Measurements from ENCODE around the gene RFPL3.

The RFPL3 gene

DNA sequence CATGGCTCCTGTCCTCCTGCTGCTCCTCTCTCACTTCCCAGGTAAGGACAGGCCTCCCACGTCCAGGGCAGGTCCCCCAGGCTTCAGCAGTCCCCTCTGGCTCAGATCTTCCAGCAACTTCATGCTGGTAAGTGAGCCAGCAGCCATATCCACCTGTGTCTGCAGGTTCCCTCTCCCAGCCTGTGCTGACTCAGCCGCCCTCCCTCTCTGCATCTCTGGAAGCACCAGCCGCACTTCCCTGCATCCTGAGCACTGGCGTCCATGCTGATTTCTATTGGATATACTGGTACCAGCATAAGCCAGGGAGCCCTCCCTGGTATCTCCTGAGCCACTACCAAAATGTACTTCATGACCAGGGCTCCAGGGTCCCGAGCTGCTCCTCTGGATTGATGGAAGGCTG lies 19.0 kb downstream of the RFPL3 start:
- no peak overlapping the region for H3K4me3 ChIP-seq (ENCODE audit: low read depth in 1 of 2, low read length in 2 of 2)
- no peaks in the 10 kb centered on the region for H3K36me3 ChIP-seq (ENCODE audit: control insufficient read depth in 1 of 2, insufficient read depth in 2 of 2, low read length in 2 of 2)
- no peaks in the 10 kb centered on the region for H3K27me3 ChIP-seq (ENCODE audit: control insufficient read depth in 1 of 2, insufficient read depth in 2 of 2, low read length in 2 of 2)
- H3K27ac ChIP-seq (ENCODE audit: low read depth, low read length) = no peak overlapping the region
- H3K9ac ChIP-seq (ENCODE audit: low read depth in 1 of 2, low read length in 2 of 2) = no peak overlapping the region
- H3K4me1 ChIP-seq (ENCODE audit: control insufficient read depth in 1 of 2, insufficient read depth in 2 of 2, low read length in 2 of 2) = peaks cover 0 to 3% of the 10 kb centered on the region in 2 donors
- no peaks in the 10 kb centered on the region for H3K9me3 ChIP-seq (ENCODE audit: control insufficient read depth in 1 of 2, low read length in 2 of 2)

DNA sequence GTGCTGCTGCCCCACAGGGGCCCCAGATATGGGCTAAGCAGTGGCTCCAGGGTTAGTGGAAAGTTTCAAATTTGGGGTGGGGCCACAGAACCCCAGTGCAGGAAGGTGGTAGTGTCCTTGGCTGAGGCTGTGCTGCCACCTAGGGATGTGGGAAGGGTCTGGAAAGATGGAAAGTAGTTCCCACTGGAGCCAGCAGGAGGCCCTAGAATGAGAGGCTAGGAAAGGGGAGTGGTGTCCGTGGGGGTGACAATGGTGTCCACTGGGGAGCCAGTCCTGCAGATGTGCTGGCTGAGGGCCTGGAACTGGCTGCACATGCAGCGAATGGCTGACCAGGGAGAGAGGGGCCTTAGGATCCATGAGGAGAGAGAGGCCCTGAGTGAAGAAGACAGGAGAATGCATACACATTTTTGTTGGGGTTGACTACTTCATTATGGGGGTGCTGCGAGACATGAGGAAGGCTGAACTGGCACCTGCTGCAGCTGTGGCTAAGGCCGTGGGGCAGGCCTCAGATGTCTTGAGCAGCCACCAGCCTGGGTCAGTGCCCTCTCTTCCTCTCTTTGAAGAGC lies 21.1 kb downstream of the RFPL3 start:
- H3K27ac ChIP-seq (ENCODE audit: low read depth, low read length) = no peak overlapping the region
- no peaks in the 10 kb centered on the region for H3K36me3 ChIP-seq (ENCODE audit: control insufficient read depth in 1 of 2, insufficient read depth in 2 of 2, low read length in 2 of 2)
- no peak overlapping the region for H3K9ac ChIP-seq (ENCODE audit: low read depth in 1 of 2, low read length in 2 of 2)
- no peak overlapping the region for H3K4me3 ChIP-seq (ENCODE audit: low read depth in 1 of 2, low read length in 2 of 2)
- H3K27me3 ChIP-seq (ENCODE audit: control insufficient read depth in 1 of 2, insufficient read depth in 2 of 2, low read length in 2 of 2) = no peaks in the 10 kb centered on the region
- H3K4me1 ChIP-seq (ENCODE audit: control insufficient read depth in 1 of 2, insufficient read depth in 2 of 2, low read length in 2 of 2) = peaks cover 0 to 3% of the 10 kb centered on the region in 2 donors
- no peaks in the 10 kb centered on the region for H3K9me3 ChIP-seq (ENCODE audit: control insufficient read depth in 1 of 2, low read length in 2 of 2)

DNA sequence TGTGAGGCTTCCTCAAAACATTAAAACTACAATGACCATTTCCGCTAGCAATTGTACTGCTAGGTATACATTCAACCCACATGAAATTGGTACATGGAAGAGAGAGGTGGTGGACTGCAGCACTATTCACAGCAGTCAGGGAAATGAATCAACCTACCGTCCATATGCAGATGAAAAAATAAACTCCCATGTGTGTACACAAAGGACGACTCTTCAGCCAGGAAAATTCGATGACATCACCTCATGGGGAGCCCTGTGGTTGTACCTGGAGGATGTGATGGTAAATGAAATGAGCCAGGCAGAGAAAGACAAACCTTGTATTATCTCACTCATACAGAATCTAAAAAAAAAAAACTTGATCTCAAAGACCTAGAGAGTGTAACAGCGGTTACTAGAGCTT lies 23.3 kb downstream of the RFPL3 start:
- peaks cover 0 to 8% of the 10 kb centered on the region in 2 donors for H3K36me3 ChIP-seq (ENCODE audit: control insufficient read depth in 1 of 2, insufficient read depth in 2 of 2, low read length in 2 of 2)
- H3K4me1 ChIP-seq (ENCODE audit: control insufficient read depth in 1 of 2, insufficient read depth in 2 of 2, low read length in 2 of 2) = peaks cover 0 to 3% of the 10 kb centered on the region in 2 donors
- H3K4me3 ChIP-seq (ENCODE audit: low read depth in 1 of 2, low read length in 2 of 2) = no peak overlapping the region
- no peak overlapping the region for H3K9ac ChIP-seq (ENCODE audit: low read depth in 1 of 2, low read length in 2 of 2)
- no peak overlapping the region for H3K27ac ChIP-seq (ENCODE audit: low read depth, low read length)
- H3K9me3 ChIP-seq (ENCODE audit: control insufficient read depth in 1 of 2, low read length in 2 of 2) = no peaks in the 10 kb centered on the region
- no peaks in the 10 kb centered on the region for H3K27me3 ChIP-seq (ENCODE audit: control insufficient read depth in 1 of 2, insufficient read depth in 2 of 2, low read length in 2 of 2)

DNA sequence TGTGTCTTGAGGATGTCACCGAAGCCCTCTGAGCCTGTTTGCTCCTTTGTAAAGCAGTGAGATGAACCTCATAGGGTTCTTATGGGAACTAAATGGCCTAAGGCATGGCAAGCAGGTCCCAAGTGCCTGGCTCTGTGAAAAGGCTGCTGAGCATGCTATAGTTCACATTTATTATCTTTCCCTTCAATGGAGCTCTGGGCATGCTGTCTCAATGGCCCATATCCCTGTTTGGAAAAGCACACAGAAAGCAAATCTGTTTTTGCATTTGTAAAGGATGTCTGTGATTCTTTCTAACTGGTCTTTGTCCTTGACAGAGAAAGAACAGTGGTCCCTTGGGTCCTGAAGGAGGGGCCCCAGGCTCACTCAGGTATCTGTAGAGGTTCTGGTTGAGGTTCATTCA lies 28.0 kb downstream of the RFPL3 start:
- Histone ChIP-seq H3K27me3 (ENCODE audit: control insufficient read depth in 1 of 2, insufficient read depth in 2 of 2, low read length in 2 of 2) (no peaks in the 10 kb centered on the region), H3K9me3 (ENCODE audit: control insufficient read depth in 1 of 2, low read length in 2 of 2) (no peaks in the 10 kb centered on the region), H3K36me3 (ENCODE audit: control insufficient read depth in 1 of 2, insufficient read depth in 2 of 2, low read length in 2 of 2) (peaks cover 9 to 34% of the 10 kb centered on the region in 2 donors), H3K27ac (ENCODE audit: low read depth, low read length) (no peak overlapping the region), H3K4me3 (ENCODE audit: low read depth in 1 of 2, low read length in 2 of 2) (no peak overlapping the region), H3K4me1 (ENCODE audit: control insufficient read depth in 1 of 2, insufficient read depth in 2 of 2, low read length in 2 of 2) (no peaks in the 10 kb centered on the region), H3K9ac (ENCODE audit: low read depth in 1 of 2, low read length in 2 of 2) (no peak overlapping the region)

DNA sequence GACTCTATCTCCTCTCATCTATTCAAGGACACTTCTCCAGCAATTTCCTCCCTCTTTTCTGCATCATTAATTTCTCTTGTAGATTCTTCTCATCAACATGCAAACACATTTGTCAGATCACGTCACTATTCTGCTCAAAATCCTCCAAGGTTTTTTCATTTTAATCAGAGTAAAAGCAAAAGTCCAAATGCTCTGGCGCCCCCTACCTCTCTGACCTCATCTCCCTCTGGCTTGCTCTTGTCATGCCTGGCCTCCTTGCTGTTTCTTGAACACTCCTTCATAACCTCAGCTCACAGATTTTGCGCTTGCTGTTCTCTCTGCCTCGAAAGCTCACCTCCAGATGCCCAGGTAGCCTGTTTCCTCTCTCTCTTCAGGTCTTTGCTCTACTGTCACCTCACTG lies 32.0 kb downstream of the RFPL3 start:
- Histone ChIP-seq H3K9me3 (ENCODE audit: control insufficient read depth in 1 of 2, low read length in 2 of 2) (no peaks in the 10 kb centered on the region), H3K9ac (ENCODE audit: low read depth in 1 of 2, low read length in 2 of 2) (no peak overlapping the region), H3K36me3 (ENCODE audit: control insufficient read depth in 1 of 2, insufficient read depth in 2 of 2, low read length in 2 of 2) (peaks cover 30 to 74% of the 10 kb centered on the region in 2 donors), H3K4me3 (ENCODE audit: low read depth in 1 of 2, low read length in 2 of 2) (no peak overlapping the region), H3K27ac (ENCODE audit: low read depth, low read length) (no peak overlapping the region), H3K4me1 (ENCODE audit: control insufficient read depth in 1 of 2, insufficient read depth in 2 of 2, low read length in 2 of 2) (no peaks in the 10 kb centered on the region), H3K27me3 (ENCODE audit: control insufficient read depth in 1 of 2, insufficient read depth in 2 of 2, low read length in 2 of 2) (no peaks in the 10 kb centered on the region)

DNA sequence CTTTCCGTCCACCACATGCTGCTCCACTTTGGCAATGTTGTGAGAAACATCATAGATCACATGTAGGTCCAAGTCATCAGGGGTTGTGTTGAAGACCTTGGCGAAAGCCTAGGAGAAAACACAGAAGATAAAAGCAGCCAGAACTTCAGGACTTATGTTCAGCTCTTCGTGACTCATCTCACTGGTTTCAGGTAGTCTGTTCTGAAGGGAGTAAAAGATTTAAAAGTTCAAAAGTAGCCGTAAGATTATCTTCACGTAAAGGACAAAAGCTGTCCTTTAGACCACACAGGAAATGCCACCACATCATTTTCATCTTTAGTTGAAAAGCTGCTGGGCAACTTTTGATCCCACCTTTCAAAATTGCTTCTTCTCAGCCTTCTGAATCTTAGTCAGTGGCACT lies 37.4 kb downstream of the RFPL3 start:
- Histone ChIP-seq H3K4me3 (ENCODE audit: low read depth in 1 of 2, low read length in 2 of 2) (no peak overlapping the region), H3K27me3 (ENCODE audit: control insufficient read depth in 1 of 2, insufficient read depth in 2 of 2, low read length in 2 of 2) (no peaks in the 10 kb centered on the region), H3K36me3 (ENCODE audit: control insufficient read depth in 1 of 2, insufficient read depth in 2 of 2, low read length in 2 of 2) (peaks cover 53 to 97% of the 10 kb centered on the region in 2 donors), H3K9me3 (ENCODE audit: control insufficient read depth in 1 of 2, low read length in 2 of 2) (no peaks in the 10 kb centered on the region), H3K9ac (ENCODE audit: low read depth in 1 of 2, low read length in 2 of 2) (no peak overlapping the region), H3K27ac (ENCODE audit: low read depth, low read length) (no peak overlapping the region), H3K4me1 (ENCODE audit: control insufficient read depth in 1 of 2, insufficient read depth in 2 of 2, low read length in 2 of 2) (no peaks in the 10 kb centered on the region)

DNA sequence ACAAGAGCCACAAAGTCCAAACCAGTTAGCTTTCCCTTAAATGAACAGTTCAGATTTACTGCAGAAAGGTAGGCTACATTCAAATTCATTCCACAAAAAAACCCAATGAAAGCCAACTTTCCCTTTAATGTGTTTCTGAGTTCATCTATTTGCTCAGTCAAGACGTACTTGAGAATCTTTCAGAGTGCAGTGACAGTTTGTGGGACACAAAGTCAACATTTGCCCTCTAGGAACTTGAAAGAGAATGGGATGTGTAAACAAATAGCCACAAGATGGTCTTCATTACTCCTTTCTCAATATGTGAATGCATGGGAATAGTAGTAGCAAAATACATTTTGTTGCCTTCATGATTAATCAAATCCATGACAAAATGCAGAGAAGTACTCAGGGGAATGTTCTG lies 38.6 kb downstream of the RFPL3 start:
- Histone ChIP-seq H3K9me3 (ENCODE audit: control insufficient read depth in 1 of 2, low read length in 2 of 2) (no peaks in the 10 kb centered on the region), H3K36me3 (ENCODE audit: control insufficient read depth in 1 of 2, insufficient read depth in 2 of 2, low read length in 2 of 2) (peaks cover 58 to 100% of the 10 kb centered on the region in 2 donors), H3K27ac (ENCODE audit: low read depth, low read length) (no peak overlapping the region), H3K9ac (ENCODE audit: low read depth in 1 of 2, low read length in 2 of 2) (no peak overlapping the region), H3K27me3 (ENCODE audit: control insufficient read depth in 1 of 2, insufficient read depth in 2 of 2, low read length in 2 of 2) (no peaks in the 10 kb centered on the region), H3K4me3 (ENCODE audit: low read depth in 1 of 2, low read length in 2 of 2) (no peak overlapping the region), H3K4me1 (ENCODE audit: control insufficient read depth in 1 of 2, insufficient read depth in 2 of 2, low read length in 2 of 2) (no peaks in the 10 kb centered on the region)

DNA sequence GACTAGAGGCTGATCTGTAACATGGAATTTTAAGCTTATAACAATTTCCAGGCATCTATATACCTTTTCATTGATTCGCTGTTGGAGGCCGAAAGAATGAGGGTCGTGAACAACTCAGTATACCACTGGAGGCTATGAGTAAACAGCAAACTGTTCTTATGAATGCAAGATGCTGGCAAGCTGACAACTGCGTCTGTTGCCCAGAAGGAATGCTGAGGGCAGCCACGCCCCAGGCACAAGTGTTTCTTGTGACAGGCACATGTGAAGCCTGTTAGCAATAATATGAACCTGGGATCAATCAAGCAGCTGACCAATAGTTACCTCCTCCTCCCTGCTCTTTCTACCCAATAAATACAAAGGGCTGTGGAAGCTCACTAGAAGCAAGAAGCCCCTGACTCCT lies 39.1 kb downstream of the RFPL3 start:
- Histone ChIP-seq H3K36me3 (ENCODE audit: control insufficient read depth in 1 of 2, insufficient read depth in 2 of 2, low read length in 2 of 2) (peaks cover 63 to 100% of the 10 kb centered on the region in 2 donors), H3K4me1 (ENCODE audit: control insufficient read depth in 1 of 2, insufficient read depth in 2 of 2, low read length in 2 of 2) (no peaks in the 10 kb centered on the region), H3K27ac (ENCODE audit: low read depth, low read length) (no peak overlapping the region), H3K27me3 (ENCODE audit: control insufficient read depth in 1 of 2, insufficient read depth in 2 of 2, low read length in 2 of 2) (no peaks in the 10 kb centered on the region), H3K9me3 (ENCODE audit: control insufficient read depth in 1 of 2, low read length in 2 of 2) (no peaks in the 10 kb centered on the region), H3K9ac (ENCODE audit: low read depth in 1 of 2, low read length in 2 of 2) (no peak overlapping the region), H3K4me3 (ENCODE audit: low read depth in 1 of 2, low read length in 2 of 2) (no peak overlapping the region)

DNA sequence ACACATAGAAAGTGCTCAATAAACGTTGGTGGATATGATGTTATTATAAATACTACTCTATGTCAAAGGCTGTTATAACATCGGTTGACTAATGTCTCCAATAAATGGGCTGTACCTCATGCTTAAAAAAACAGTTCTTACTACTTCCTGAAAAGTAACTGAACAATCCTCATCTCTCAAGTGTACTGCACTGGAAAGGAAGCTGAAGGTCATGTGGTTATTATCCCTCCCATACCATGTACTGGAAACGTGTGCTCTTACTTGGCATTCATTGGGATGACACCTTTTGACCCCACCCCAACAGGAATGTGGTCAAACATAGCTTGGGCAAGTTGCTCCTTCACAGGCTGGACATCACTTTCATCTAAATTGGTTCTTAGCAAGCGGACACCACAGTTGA lies 43.8 kb downstream of the RFPL3 start:
- Histone ChIP-seq H3K4me1 (ENCODE audit: control insufficient read depth in 1 of 2, insufficient read depth in 2 of 2, low read length in 2 of 2) (no peaks in the 10 kb centered on the region), H3K4me3 (ENCODE audit: low read depth in 1 of 2, low read length in 2 of 2) (no peak overlapping the region), H3K27me3 (ENCODE audit: control insufficient read depth in 1 of 2, insufficient read depth in 2 of 2, low read length in 2 of 2) (no peaks in the 10 kb centered on the region), H3K27ac (ENCODE audit: low read depth, low read length) (no peak overlapping the region), H3K9ac (ENCODE audit: low read depth in 1 of 2, low read length in 2 of 2) (no peak overlapping the region), H3K9me3 (ENCODE audit: control insufficient read depth in 1 of 2, low read length in 2 of 2) (no peaks in the 10 kb centered on the region), H3K36me3 (ENCODE audit: control insufficient read depth in 1 of 2, insufficient read depth in 2 of 2, low read length in 2 of 2) (peaks cover 39 to 89% of the 10 kb centered on the region in 2 donors)

DNA sequence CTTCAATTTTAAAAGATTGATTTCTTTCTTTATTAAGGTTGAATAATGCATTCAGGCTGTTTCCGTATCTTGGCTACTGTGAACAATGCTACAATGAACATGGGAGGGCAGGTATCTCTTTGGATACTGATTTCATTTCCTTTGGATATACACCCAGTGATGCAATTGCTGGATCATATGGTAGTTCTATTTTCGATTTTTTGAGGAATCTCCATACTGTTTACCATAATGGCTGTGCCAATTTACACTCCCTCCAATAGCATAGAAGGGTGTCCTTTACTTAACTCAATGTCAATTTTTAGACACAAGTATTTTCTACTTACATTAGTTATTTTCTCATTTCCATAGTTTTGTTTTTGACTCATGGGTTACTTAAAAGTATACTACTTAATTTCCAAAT lies 46.4 kb downstream of the RFPL3 start:
- no peak overlapping the region for H3K27ac ChIP-seq (ENCODE audit: low read depth, low read length)
- H3K9ac ChIP-seq (ENCODE audit: low read depth in 1 of 2, low read length in 2 of 2) = no peak overlapping the region
- no peaks in the 10 kb centered on the region for H3K9me3 ChIP-seq (ENCODE audit: control insufficient read depth in 1 of 2, low read length in 2 of 2)
- no peaks in the 10 kb centered on the region for H3K27me3 ChIP-seq (ENCODE audit: control insufficient read depth in 1 of 2, insufficient read depth in 2 of 2, low read length in 2 of 2)
- peaks cover 11 to 16% of the 10 kb centered on the region in 2 donors for H3K4me1 ChIP-seq (ENCODE audit: control insufficient read depth in 1 of 2, insufficient read depth in 2 of 2, low read length in 2 of 2)
- no peak overlapping the region for H3K4me3 ChIP-seq (ENCODE audit: low read depth in 1 of 2, low read length in 2 of 2)
- H3K36me3 ChIP-seq (ENCODE audit: control insufficient read depth in 1 of 2, insufficient read depth in 2 of 2, low read length in 2 of 2) = peaks cover 45 to 84% of the 10 kb centered on the region in 2 donors

DNA sequence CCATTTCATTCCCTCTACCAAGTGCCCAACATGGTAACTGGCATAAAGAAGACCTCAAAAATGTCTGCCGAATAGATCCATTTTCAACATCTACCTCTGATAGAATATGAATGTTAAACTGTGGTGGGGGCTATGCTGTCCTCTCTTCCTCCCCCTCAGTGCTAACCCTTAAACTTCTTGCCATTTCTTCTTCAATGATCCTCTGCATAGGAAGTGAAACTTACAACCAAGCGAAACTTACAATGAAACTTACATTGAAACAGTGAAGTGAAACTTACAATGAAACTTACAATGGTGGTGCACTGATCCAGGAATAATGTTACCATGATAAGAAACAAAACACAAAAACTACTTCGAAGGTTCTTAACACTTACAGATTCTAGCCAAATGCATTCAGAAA lies 49.6 kb downstream of the RFPL3 start:
- H3K4me1 ChIP-seq (ENCODE audit: control insufficient read depth in 1 of 2, insufficient read depth in 2 of 2, low read length in 2 of 2) = peaks cover 28 to 32% of the 10 kb centered on the region in 2 donors
- no peak overlapping the region for H3K9ac ChIP-seq (ENCODE audit: low read depth in 1 of 2, low read length in 2 of 2)
- peaks cover 26 to 52% of the 10 kb centered on the region in 2 donors for H3K36me3 ChIP-seq (ENCODE audit: control insufficient read depth in 1 of 2, insufficient read depth in 2 of 2, low read length in 2 of 2)
- peak overlapping the region in 1 of 2 donors; percentile 12 for H3K4me3 ChIP-seq (ENCODE audit: low read depth in 1 of 2, low read length in 2 of 2)
- no peak overlapping the region for H3K27ac ChIP-seq (ENCODE audit: low read depth, low read length)
- H3K27me3 ChIP-seq (ENCODE audit: control insufficient read depth in 1 of 2, insufficient read depth in 2 of 2, low read length in 2 of 2) = no peaks in the 10 kb centered on the region
- H3K9me3 ChIP-seq (ENCODE audit: control insufficient read depth in 1 of 2, low read length in 2 of 2) = no peaks in the 10 kb centered on the region

Measured in duodenal mucosa (tissue), 2 donors.